COR-L47 (cell line): ENCODE data around the gene HNMT.

Experiments
- DNase-seq: peaks from one replicate; lab custom pipeline; 2025; lab: John Stamatoyannopoulos, UW

HNMT gene

DNA sequence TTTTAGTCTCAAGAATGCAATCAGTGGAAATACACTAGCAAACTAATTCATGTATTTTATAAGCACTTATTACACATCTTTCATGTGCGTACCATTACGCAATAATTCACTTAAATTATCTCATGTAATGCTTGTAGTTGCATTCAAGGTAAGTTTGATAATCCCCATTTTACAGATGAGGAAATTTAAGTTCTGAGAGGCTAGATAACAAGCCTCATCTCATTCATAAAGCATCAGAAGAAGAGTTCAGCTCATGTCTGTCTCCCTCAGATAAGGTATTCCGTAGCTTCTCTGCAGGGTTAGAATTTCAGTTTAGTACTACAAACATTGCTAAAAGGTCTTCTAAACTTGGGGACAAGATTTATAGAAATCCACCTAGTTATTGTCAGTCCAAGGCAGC lies 47.8 kb downstream of the HNMT start:
- no peak for DNase-seq

DNA sequence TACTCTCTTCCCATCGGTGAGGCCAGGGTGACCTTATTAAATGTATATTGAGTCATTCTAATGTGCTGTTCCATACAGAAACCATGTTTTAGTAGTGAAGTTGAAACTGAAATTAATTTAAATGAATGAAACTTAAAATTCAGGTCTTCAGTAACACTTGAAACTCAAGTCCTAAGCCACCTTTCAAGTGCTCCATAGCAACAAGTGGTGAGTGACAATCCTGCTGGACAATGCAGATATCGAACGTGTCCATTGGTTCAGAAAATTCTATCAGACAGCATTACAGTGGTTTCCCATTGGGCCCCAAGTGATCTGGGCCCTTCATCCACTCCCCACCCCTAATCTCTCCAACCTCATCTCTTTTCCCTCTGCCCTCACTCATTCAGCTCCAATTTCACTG lies 48.7 kb downstream of the HNMT start:
- DNase-seq, result no peak

DNA sequence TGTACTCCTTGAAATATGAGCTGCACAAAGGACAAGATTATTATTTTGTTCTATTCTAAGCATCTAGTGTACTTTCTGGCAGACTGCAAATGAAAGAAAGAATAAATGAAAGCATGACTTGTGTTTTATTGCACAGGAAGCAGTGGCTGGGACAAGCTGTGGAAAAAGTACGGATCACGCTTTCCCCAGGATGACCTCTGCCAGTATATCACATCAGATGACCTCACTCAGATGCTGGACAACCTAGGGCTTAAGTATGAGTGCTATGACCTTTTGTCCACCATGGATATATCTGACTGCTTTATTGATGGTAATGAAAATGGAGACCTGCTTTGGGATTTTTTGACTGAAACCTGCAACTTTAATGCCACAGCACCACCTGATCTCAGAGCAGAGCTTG lies 49.4 kb downstream of the HNMT start:
- no peak for DNase-seq

DNA sequence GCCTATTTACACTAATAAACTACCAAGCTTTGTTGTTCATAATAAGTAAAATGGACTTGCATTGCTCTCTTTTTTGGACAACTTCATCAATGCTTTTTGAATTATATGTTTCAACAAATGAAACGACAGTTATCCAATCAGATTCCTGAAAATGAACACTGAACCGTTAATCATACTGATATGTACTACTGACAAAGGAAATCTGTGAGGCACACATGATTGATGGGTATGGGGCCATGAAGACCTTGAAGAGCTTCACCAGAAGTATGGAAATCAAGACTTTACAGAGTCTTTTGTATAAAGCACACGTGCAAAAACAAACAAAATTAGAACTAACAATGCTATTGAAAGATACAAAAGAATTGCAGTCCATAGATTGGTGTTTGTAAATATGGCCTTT lies 51.2 kb downstream of the HNMT start:
- DNase-seq, result no peak

DNA sequence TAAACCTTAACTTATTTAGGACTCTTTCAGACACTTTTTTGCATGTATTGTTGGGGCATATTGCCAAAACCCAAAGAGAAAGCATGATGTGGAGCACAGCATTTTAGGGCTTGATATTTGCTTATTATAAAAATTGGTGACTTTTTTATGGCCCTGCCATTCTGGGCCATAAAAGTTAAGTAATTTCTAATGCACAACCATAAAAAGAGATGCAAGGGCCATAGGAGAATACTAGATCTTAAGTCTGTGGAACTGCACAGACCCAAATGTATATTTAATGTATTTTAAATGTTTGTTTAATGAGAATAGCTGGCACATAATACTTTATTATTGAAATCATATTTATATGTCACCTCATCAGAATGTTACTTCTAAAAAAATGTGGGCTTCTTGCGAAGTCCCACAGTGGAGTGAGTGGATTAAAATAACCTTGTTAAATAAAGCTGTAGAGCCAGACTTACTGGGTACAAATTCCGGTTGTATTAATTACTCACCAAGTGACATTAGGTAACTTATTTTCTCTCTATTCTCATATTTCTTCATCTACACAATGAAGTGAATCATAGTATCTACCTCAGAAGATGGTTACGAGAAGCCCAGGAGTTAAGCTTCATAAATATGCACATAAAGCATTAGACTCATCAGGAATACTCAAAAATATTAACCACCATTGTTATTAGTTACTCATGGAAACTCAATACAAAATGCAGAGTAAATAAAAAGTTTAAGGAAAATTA lies 52.2 kb downstream of the HNMT start:
- DNase-seq, result no peak

DNA sequence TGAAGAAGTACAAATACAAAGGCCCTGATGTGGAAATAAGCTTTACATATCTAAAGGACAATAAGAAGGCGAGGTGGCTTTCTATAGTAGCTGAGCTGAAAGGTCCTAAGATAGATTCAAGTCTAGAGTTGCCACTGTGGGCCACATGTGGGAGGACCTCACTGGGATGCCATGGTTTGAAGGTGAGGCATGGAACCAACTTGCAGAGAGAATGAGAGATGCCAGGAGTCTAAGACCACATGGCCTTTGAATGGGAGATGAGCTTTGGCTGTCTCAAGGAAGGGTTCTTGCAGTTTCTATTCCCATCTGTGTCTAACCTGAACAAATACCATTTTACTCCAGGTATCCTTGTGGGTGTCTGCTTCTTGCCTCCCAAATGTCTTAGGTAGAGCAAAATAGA lies 53.6 kb downstream of the HNMT start:
- no peak for DNase-seq

DNA sequence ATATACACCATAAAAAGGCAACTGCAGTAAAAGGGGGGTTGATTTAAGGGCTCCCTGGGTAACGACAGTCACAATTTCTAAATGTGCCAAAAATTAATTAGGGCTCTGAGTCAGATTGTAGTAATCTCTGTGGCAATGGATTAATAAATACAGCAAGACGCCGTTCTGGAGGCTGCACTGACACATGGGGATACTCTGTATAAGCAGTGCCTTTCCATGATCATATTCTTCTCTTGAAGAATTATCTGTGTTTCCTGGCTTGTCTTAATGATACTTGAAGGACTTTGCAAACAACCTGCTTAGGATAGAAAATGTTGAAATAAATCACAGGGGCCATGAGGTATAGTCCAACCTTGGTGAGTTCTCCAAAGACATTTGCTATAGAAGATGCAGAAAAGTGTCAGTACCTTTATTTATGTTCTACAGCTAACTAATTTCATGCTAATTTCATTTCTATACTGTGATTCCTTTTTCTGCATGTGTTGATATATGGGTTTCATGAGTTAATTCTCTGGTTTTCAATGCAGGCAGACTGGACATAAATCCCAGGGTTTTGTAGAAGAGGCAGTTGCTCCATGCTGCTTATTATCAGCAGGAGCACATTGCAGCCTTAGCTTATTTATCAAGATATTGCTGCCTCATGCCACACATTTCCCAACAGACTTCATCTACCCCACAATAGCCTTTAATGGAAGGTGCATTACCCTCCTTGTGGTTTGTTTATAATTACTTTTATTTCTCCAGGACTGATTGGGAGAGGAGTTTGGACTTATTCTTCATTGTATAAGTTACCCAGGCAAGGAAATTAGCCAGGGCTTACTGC lies 54.8 kb downstream of the HNMT start:
- DNase-seq, result no peak

DNA sequence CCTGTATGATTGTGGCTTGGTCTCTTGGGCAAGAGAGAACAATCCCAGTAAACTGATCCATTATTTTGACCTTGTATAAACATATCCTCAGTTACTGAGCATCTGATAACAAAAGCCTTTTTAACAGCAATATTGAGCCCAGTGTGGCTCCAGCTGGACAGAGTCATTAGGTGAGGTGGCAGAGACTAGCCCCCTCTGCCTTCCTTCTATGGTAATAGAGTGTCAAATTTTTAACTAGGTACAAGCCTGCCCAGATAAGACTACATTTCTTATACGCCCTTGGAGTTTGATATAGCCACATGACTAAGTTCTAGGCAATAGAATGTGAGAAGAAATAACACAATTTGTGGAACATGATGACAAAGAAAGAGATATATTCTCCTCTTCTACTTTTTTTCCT lies 56.2 kb downstream of the HNMT start:
- no peak for DNase-seq

DNA sequence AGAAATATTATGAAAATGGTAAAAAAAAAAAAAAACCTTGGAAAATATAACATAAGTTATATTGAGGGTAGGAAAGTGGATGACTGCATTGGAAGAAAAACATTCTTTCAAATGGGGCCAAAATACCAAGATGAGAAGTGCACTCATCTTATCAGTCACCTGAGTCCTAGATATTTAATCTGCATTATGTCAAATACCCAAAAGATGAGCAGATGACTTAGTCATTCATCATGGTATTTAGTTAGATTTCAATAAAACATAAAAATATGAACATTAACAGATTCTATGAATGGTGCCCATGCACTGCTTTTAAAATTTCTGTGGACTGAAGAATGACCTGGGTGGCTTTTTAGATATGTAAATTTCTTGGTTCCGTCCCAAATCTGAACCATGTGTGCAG lies 56.9 kb downstream of the HNMT start:
- no peak for DNase-seq

DNA sequence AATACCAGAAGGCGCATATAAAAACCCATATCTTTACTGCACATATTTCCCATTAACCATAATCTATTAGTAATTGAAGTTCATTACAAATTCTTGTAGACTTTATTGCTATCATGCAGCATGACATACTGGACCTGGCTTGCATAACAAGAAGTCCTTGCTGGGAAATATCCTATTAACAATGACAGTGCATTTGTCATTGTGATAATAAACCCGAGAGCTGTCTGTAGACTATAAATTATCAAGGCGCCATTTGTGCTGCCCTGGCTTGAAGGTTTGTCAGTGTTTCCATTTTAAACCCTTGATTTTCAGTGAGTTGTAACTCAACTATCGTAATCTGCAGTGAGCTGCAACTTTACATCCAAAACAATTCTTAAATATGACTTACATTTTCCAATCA lies 59.0 kb downstream of the HNMT start:
- DNase-seq, result no peak

DNA sequence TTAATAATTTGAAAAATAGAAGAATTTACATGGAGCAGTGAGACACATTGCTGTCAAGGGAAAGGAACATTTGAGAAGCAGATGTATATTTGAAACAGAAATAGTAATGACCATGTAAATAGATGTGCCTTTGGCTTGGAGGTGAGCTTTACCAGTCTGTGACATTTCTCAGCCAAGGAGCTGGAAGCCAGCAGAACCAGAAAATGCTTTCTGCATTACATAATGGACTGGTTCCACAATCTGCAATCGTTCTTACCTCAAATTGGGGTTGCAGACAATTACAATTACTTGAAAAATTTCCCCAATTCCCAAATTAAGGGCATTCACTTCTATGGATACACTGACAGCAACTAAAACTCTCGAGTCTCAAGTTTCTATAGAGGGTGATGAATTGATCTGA lies 59.7 kb downstream of the HNMT start:
- DNase-seq, result no peak

DNA sequence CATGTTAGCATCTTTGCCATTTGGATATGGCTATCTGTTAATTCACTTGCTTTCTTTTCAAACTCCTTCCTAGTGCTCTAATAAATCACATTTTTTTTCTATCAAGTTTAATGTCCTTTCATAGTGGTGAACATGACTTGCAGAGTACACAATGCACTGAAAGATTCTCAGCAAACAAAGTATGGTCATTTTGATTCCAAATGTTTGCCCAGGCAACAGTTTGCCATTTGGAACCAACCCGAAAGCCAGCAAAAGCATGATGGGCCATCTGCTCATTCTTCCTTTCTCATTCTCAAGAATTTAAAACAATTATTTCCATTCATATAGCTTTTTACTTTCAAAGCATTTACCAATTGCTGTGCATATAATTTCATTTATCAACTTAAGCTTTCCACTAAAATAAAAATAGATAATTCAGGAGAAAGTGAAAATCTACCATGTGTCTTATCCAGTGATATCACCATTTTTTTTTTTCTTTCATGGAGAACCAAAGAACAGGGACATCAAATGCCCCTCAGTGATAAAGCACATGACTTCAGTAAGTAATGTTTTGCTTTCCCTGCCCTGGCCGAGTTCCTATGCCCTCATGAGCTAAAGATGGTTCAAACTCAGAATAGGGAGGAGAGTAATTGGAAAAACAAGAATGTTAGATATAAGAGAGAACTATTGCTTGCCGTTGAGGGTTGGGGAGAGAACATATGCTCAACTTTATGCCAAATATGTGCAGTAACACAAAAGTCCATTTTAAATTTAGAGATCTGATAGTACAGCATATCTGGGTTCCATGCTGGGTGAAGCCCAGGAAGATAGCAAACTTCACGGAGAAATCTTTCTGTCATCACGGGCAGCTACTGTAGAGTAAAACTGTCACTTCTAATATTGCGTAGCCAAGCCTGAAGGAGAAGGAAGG lies 62.1 kb downstream of the HNMT start:
- DNase-seq, result no peak

DNA sequence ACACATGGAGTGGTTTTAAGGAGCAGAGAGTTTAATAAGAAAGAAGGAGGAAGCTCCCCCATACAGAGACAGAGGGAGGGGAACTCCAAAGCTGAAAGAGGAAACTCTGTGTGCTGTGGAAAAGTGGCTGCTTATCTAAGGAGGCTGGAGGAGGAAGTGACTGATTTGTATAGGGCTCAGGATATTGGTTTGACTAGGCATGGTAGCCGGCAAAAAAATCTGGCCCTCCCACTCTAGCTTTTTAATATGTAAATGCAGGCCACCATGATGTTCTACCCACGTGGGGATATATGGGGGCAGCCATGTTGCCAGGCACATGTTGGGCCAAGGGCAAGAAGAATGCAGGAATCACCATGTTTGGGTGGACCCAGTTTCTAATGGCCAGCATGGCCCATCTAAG lies 64.3 kb downstream of the HNMT start:
- no peak for DNase-seq

DNA sequence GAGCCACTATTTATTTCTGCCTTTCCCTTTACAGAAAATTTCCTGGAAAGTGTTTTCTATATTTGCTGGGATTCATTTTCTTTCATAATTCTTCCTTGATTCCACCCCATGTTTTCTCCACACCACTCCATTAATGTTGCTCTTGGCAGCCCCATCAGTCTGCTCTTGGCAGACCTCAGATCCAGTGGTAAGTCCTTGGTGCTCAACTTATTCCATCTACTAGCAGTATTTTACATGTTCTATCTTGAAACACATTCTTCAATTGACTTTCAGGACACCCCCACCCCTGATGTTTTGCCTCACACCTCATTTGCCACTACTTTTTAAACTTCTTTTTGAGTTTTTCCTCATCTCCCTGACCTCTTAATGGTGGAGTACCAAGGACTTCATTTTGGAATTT lies 65.0 kb downstream of the HNMT start:
- no peak for DNase-seq

DNA sequence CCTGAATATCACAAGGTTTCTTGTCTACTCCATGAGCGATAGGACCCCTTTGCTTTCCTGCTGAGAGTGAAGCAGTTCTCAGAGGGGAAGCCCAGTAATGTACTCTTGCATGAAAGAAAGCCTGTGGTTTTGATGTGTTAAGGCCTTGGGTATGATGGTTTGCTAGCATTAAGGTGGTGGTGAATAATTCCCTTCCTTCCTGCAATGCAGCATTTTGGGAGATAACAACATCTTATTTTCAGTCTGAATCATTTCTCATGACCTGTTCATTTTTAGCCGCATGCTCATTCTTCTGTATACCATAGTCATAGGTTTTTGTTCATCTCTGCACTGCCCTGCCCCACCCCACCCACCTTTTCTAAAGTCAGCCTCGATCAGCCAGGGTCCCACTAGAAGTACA lies 66.2 kb downstream of the HNMT start:
- no peak for DNase-seq

DNA sequence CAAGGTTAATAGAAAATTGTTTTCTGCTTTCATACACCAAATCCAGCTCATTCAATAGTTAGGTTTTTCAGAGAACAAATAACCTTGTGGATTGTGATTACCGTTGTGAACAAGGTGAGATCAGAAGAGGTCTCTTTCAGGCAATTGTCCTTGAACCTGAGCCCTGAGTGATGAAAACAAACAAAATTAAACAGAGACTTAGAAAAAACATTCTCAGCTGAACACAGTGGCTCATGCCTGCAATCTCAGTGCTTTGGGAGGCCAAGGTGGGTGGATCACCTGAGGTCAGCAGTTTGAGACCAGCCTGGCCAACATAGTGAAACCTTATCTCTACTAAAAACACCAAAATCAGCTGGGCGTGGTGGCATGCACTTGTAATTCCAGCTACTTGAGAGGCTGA lies 68.1 kb downstream of the HNMT start:
- DNase-seq, result no peak

DNA sequence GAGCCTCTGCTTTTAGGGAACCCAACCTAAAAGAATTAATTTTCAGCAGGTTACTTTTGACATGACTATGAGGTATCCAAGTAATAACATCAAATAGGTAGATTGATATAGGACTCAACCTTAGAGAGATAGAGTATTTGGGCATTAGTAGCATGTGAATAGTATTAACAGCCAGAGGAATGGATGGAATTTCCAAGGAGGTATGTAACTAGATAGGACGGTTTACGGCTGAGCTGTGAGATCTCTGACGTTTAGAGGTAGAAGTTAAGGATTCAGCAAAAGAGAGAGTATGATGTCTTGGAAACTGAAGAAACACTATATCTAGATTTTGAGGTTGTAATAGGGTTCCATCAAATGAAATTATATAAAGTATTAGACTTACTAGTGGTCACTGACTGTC lies 70.3 kb downstream of the HNMT start:
- DNase-seq, result no peak

DNA sequence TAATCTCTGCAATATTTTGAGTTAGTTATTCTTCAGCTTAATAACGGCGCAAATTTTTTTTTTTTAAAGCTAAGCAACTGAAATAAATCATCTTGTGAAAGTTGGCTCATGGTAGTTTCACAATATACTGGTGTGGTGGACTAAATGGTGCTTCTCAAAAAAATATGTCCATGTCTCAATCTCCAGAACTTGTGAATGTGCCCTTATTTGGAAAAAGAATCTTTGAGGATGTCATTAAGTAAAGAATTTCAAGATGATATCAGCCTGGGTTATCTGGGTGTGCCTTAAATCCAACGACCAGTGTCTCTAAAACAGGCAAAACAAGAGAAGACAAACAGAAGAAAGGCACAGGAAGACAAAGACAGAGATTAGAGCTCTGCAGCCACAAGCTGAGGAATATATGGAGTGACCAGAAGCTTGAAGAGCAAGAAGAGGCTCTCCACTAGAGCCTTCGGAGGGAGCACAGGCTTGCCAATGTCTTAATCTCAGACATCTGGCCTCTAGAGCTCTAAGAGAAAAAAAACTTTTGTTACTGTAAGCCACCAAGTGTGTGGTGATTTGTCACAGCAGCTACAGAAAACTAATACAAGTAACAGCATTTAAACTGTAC lies 71.4 kb downstream of the HNMT start:
- DNase-seq, result no peak

DNA sequence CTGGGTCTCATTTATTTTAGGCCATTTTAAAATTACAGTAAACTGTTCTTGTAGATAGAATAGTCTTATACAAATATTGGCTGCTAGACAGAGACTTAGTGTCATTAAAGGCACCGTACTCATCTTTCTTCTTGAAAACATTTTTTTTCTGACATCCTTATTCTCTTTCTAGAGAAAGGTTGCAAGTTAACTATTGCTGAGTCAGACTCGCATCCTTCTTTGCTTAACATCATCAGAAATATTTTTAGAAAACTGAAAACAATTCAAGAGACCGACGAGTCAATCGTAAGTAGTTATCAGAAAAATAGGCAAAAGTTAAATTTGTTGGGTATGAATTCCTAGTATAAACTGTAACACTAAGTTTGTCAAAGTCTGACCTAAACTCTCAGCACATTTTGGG lies 72.2 kb downstream of the HNMT start:
- no peak for DNase-seq

DNA sequence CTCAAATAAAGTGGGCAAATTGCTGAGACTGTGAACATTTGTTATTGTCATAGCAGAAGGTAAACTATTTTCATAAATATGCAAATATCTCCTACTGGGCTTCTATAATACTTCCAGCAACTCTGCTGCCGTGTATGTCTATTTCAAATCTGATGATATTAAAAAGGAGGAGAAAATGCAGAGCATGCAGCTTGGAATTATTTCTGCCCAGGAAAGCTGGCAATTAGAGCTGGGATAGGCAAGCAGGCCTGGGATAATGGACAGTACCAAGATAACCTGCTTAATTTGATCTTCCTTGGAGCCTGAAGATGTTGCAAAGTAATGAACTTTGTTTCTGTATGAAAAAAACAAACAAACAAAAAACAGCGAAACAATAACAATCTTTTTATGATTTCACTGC lies 72.8 kb downstream of the HNMT start:
- no peak for DNase-seq

DNA sequence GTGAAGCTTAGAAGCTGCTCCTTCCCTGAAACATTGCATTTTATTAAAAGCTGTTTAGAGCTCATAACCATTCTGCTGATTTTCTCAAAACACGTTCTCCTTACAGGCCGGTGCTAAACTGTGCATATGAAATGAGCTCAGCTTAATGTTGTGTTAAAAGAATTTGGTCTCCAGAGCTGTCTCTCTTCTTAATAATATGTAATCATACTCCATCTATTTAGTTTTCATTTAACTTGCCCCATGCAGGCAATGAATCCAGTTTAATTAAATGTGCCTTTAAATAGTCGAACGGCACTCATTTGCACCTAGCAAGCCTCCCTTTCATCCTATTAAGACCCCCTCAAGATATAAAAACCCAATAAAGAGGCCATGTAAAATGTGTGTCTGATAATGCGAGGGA lies 76.3 kb downstream of the HNMT start:
- DNase-seq, result no peak

DNA sequence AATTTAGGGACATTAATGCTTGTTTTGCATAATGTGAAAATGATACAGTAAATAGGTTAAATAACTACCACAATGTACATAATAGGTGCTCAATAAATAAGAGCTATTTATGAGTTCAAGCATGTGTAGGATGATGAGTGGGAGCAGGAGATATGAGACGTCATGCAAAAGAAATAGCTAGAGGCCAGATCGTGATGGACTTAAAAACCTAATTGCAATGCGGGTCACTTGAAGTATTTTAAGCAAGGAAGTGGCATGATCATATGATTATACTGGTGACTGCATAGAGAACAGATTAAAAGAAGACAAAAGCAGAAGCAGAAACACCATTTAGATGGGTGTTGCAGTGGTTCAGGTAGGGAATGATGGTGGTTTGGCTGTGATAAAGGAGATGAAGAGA lies 78.0 kb downstream of the HNMT start:
- no peak for DNase-seq
